ENCODE results near the gene GGT6. TPM values are rescaled to one million over a fixed set of nuclear protein-coding genes. Genes with fewer than 3 reads are reported as not detected.

GGT6 gene
- total and polyA plus RNA-seq, 2 of the 13 experiments (the other 11 are each of a cell fraction or from before 2014, with no cell fraction given) = 0.16 to 0.80 TPM

DNA sequence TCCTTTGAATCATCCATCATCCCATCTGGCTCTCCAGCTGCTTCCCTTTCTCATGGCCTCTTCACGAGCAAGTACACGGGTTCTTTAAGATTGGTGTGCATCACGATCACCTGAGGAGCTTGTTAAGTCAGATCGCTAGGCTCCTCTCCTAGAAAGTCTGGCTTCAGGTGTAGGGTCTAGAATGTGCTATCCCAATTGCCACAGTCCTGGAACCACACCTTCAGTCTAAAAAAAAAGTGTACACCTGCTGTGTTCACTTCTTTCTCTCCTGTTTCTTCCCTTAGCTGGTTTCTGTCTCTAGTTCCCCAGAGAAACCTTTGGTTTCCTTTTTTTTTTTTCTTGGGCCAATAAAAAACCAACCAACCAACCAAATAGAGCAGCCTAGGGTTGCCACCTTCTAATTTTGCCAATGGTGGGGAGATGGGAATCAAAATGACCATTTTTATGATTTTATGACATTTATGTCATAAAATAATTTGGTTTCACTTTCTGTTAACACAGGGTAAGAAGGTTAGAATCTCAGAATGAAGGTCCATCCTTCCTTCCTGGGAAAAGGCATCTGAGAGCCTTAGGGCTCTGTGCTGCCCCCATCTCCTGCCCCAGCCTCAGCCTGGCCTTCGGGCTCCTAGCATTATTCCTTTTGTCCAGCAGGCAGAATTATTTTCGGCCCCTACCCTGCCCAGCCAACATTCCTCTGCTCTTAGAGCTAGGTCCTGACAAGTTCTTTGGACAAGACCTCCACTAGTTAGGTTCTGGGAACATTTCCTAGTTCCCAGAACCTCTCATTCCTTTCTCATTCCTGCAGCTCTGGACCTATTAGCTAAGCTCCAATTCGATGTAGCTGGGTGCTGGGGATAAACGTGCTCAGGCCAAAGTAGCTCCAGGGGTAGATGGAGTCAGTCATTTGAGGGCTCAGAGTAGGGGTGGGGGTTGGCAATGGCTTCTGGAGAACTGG is 1.9 kb upstream of the GGT6 start:
- no TSS peak for BruUV-seq (replicated peaks)
- no peak for DNase-seq (ENCODE audit: low spot score)
- ChIA-PET POLR2A (no interaction called here), CTCF (ENCODE audit: low intra/inter-chr PET ratio, low total read pairs) (no interaction called here)
- H3K9me3 ChIP-seq (ENCODE audit: low read length) = no peaks in the 10 kb centered on the region
- no peak overlapping the region for H3K4me2 ChIP-seq (ENCODE audit: low read depth, low read length)
- H2AFZ ChIP-seq (ENCODE audit: low read length) = no peak overlapping the region
- FAIRE-seq = no peak
- no peak for TF ChIP-seq GPN1 (CRISPR knock-in tag; IDR thresholded peaks at IDR 0.05; ENCODE audit: borderline replicate concordance)
- no peak for TF ChIP-seq ZNF33A (CRISPR knock-in tag; IDR thresholded peaks at IDR 0.05; ENCODE audit: borderline replicate concordance)
- TF ChIP-seq REL (CRISPR knock-in tag; conservative IDR thresholded peaks at IDR 0.05) = no peak
- TF ChIP-seq, protein P1, sequence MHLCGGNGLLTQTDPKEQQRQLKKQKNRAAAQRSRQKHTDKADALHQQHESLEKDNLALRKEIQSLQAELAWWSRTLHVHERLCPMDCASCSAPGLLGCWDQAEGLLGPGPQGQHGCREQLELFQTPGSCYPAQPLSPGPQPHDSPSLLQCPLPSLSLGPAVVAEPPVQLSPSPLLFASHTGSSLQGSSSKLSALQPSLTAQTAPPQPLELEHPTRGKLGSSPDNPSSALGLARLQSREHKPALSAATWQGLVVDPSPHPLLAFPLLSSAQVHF (CRISPR knock-in tag; IDR thresholded peaks at IDR 0.05) = no peak
- no peak for TF ChIP-seq KDM1A (CRISPR knock-in tag; IDR thresholded peaks at IDR 0.05)
- no peak for TF ChIP-seq ZNF430 (CRISPR knock-in tag; IDR thresholded peaks at IDR 0.05)
- no peak overlapping the region for H3K4me3 ChIP-seq (replicated peaks in 1 of 3; ENCODE audit: insufficient read depth in 1 of 3, low read depth in 2 of 3, low read length in 3 of 3)
- H3K79me2 ChIP-seq (ENCODE audit: insufficient read depth, low read length) = no peaks in the 10 kb centered on the region
- no peaks in the 10 kb centered on the region for H4K20me1 ChIP-seq (ENCODE audit: insufficient read depth, low read length)
- WGBS (ENCODE audit: low lambda C conversion rate) = 39% methylated on average over 8 of the region's 8 CpGs
- no peak overlapping the region for H3K27ac ChIP-seq (ENCODE audit: extremely low read length, insufficient read depth, low read length)
- no peaks in the 10 kb centered on the region for H3K36me3 ChIP-seq (replicated peaks in 1 of 2; ENCODE audit: control insufficient read depth in 1 of 2, insufficient read depth in 2 of 2, low read length in 2 of 2)
- H3K27me3 ChIP-seq (ENCODE audit: control insufficient read depth in 1 of 2, insufficient read depth in 2 of 2, low read length in 2 of 2) = no peaks in the 10 kb centered on the region
- peaks cover 53% of the 10 kb centered on the region for H3K4me1 ChIP-seq (ENCODE audit: insufficient read depth, low read length)
- in situ Hi-C loops (cut with HindIII; ENCODE audit: extremely low pct_ligation_motif_present, low pct_unique_long_range_greater_than_20kb) = no loop called here
- H3K9ac ChIP-seq (ENCODE audit: insufficient read depth, low read depth, low read length) = no peak overlapping the region
- no peak for ATAC-seq
- intact Hi-C loops (cut with micrococcal nuclease; ENCODE audit: unreplicated experiment) = loop anchor here (10.0 kb wide), 1 partner anchor 323 kb away; no protein-coding TSS in a partner anchor
